Panc1 (cell line): ENCODE data around the gene WDR31. TPM values are rescaled to one million over a fixed set of nuclear protein-coding genes. Genes with fewer than 3 reads are reported as not detected.

Experiments
- ATAC-seq: fragments of 200-7000 bp; cut with Tn5 transposase; 2 replicates; pipeline ENCODE4 v1.9.1; 2020; ENCODE audit warnings: mild to moderate bottlenecking, moderate library complexity
- BruUV-seq: library from RNA; stranded (reverse); fragments of 400-500 nt; replicated peaks from 2 replicates; lab custom pipeline; 2021; lab: Mats Ljungman, UMichigan
- CTCF ChIA-PET: fragments of 300-600 bp; sonication (Branson Sonifier 250); formaldehyde crosslinking; loops from one replicate; lab custom pipeline; 2022; ENCODE audit warnings: antibody characterized with exemption; lab: Charles Lee
- POLR2A ChIA-PET: fragments of 300-600 bp; sonication (Branson Sonifier 250); formaldehyde crosslinking; loops from one replicate; lab custom pipeline; 2022; ENCODE audit warnings: antibody characterized with exemption; lab: Charles Lee
- DNase-seq: peaks from one replicate; pipeline ENCODE4 v3.0.0-alpha.2; 2010; ENCODE audit warnings: low read depth, low spot score
- H3K27ac ChIP-seq: 2 replicates; pipeline ENCODE4 v1.5.1; 2011; ENCODE audit warnings: mild to moderate bottlenecking, low read length, inconsistent platforms
- H3K27me3 ChIP-seq: fragments of 200-500 bp; sonication (Bioruptor generic); 2 replicates; pipeline ENCODE4 v1.6.0; 2014; ENCODE audit warnings: low read length, inconsistent platforms; ENCODE audit not compliant: control insufficient read depth, insufficient read depth
- H3K36me3 ChIP-seq: fragments of 200-500 bp; sonication (Bioruptor generic); 2 replicates; pipeline ENCODE4 v1.5.1; 2014; ENCODE audit warnings: inconsistent platforms, mild to moderate bottlenecking, low read length, moderate library complexity; ENCODE audit not compliant: control insufficient read depth, insufficient read depth
- H3K4me1 ChIP-seq: 2 replicates; pipeline ENCODE4 v1.5.1; 2011; ENCODE audit warnings: inconsistent platforms, mild to moderate bottlenecking, low read length, moderate library complexity; ENCODE audit not compliant: control insufficient read depth, insufficient read depth
- H3K4me3 ChIP-seq, 2 experiments: 2 replicates each; pipeline ENCODE4 v1.5.1; 2011 to 2012; ENCODE audit warnings: low read depth in 2 of 2, low read length in 2 of 2, mild to moderate bottlenecking in 2 of 2, inconsistent platforms in 1 of 2, moderate library complexity in 1 of 2
- H3K9me3 ChIP-seq: fragments of 200-500 bp; sonication (Bioruptor generic); 2 replicates; pipeline ENCODE4 v1.5.1; 2014; ENCODE audit warnings: low read depth, mild to moderate bottlenecking, inconsistent platforms, low read length, moderate library complexity; ENCODE audit not compliant: control insufficient read depth, insufficient read depth
- CTCF ChIP-seq: fragments of 450-650 bp; IDR thresholded peaks from 2 replicates; pipeline ENCODE4 v1.5.1; 2017; ENCODE audit warnings: mild to moderate bottlenecking
- POLR2AphosphoS5 ChIP-seq: IDR thresholded peaks from 2 replicates; pipeline ENCODE4 v1.6.1; 2012; ENCODE audit warnings: mild to moderate bottlenecking, low read depth, low read length, moderate library complexity
- REST ChIP-seq, 2 experiments: IDR thresholded peaks; 2 replicates each; pipeline ENCODE4 v1.6.1; 2011 to 2012; ENCODE audit warnings: low read depth in 2 of 2, control low read depth in 1 of 2, low read length in 1 of 2, mild to moderate bottlenecking in 1 of 2, moderate library complexity in 1 of 2; ENCODE audit not compliant: insufficient read depth in 1 of 2
- SIN3A ChIP-seq: IDR thresholded peaks from 2 replicates; pipeline ENCODE4 v1.6.1; 2012; ENCODE audit warnings: low read depth, mild to moderate bottlenecking, low read length, moderate library complexity, borderline replicate concordance; ENCODE audit not compliant: insufficient read depth
- TCF7L2 ChIP-seq: IDR thresholded peaks from 2 replicates; pipeline ENCODE4 v1.6.1; 2011; ENCODE audit warnings: mild to moderate bottlenecking, low read depth, low read length, inconsistent platforms
- in situ Hi-C: cut with HindIII; loops from 2 replicates; pipeline ENCODE4 v1.10.0; 2016; ENCODE audit warnings: low sequenced_read_pairs, low pct_unique_long_range_greater_than_20kb
- intact Hi-C: fragments of 100-400 bp; cut with micrococcal nuclease; formaldehyde crosslinking; loops from one replicate; pipeline ENCODE4 v1.10.0; 2022; ENCODE audit not compliant: unreplicated experiment
- total RNA-seq: library from RNA; stranded (reverse); gene quantifications from one replicate; pipeline ENCODE4 v1.2.1, GENCODE V29; 2021; ENCODE audit not compliant: unreplicated experiment

Gene WDR31
- total RNA-seq, 1 experiment from 2014 or later, result 0.80 TPM

- POLR2A ChIA-PET, result no interaction called here
- in situ Hi-C loops (no loop called here), intact Hi-C loops (no loop called here)
- H3K4me3 ChIP-seq, result no peak overlapping the region
- H3K4me1 ChIP-seq, result no peaks in the 10 kb centered on the region
- H3K36me3 ChIP-seq, result peaks cover 8% of the 10 kb centered on the region; the same call in 1 of the 2 replicates
- H3K27me3 ChIP-seq, result no peaks in the 10 kb centered on the region
- no peaks in the 10 kb centered on the region for H3K9me3 ChIP-seq
- no peak overlapping the region for H3K27ac ChIP-seq
- TF ChIP-seq CTCF (no peak), SIN3A (no peak), REST (IDR thresholded peaks at IDR 0.05; ENCODE audit: insufficient read depth in 1 of 2, low read depth in 2 of 2, low read length in 1 of 2) (no peak), TCF7L2 (no peak), POLR2AphosphoS5 (no peak)
- CTCF ChIA-PET, result interaction anchor here (0.6 kb wide), 1 partner anchor 108 kb away, joined by 15 read pairs; no protein-coding TSS in a partner anchor
- no peak for DNase-seq
- ATAC-seq, result no peak
- BruUV-seq, result no TSS peak
Measured at GRCh38 chr9:113269355-113269754, 70.7 kb downstream of the WDR31 start.

- Histone ChIP-seq H3K27ac (no peak overlapping the region), H3K4me3 (no peak overlapping the region), H3K27me3 (no peaks in the 10 kb centered on the region), H3K36me3 (peaks cover 8% of the 10 kb centered on the region; the same call in 1 of the 2 replicates), H3K9me3 (no peaks in the 10 kb centered on the region), H3K4me1 (no peaks in the 10 kb centered on the region)
- ChIA-PET POLR2A (no interaction called here), CTCF (no interaction called here)
- DNase-seq, result no peak
- in situ Hi-C loops (no loop called here), intact Hi-C loops (no loop called here)
- no TSS peak for BruUV-seq
- TF ChIP-seq TCF7L2, result no peak
- no peak for TF ChIP-seq CTCF
- no peak for TF ChIP-seq REST (IDR thresholded peaks at IDR 0.05; ENCODE audit: insufficient read depth in 1 of 2, low read depth in 2 of 2, low read length in 1 of 2)
- no peak for TF ChIP-seq SIN3A
- TF ChIP-seq POLR2AphosphoS5, result no peak
- ATAC-seq, result no peak
Measured at GRCh38 chr9:113267911-113268566, 72.0 kb downstream of the WDR31 start.
